AG09309 (cell line): ENCODE measurements around the gene PLEKHO2.

Source experiments
- DNase-seq: peaks from one replicate; pipeline ENCODE4 v3.0.0-alpha.2; 2010; ENCODE audit warnings: low read depth
- H3K4me3 ChIP-seq: 2 replicates; pipeline ENCODE4 v1.5.1; 2011; ENCODE audit warnings: mild to moderate bottlenecking, low read depth, low read length, moderate library complexity; ENCODE audit not compliant: control insufficient read depth
- TF ChIP-seq, protein P1 (sequence below): IDR thresholded peaks from 2 replicates; pipeline ENCODE4 v1.5.1; 2011; ENCODE audit warnings: mild to moderate bottlenecking, low read depth, low read length, inconsistent platforms; ENCODE audit not compliant: insufficient read depth, control insufficient read depth; ENCODE audit errors: missing control alignments

The PLEKHO2 gene

DNA sequence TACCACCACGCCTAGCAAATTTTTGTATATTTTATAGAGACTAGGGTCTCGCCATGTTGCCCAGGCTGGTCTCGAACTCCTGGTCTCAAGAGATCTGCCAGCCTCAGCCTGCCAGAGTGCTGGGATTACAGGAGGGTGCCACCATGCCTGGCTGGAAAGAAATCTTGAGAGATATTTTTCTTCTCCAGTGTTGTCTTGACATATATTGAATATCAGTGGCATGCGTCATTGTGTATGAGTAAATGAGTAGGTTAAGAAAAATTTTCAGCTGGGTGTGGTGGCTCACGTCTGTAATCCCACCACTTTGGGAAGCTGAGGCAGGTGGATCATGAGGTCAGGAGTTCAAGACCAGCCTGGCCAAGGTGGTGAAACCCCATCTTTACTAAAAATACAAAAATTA, 12.7 kb upstream of the PLEKHO2 start:
- DNase-seq: no peak
- TF ChIP-seq, protein P1, sequence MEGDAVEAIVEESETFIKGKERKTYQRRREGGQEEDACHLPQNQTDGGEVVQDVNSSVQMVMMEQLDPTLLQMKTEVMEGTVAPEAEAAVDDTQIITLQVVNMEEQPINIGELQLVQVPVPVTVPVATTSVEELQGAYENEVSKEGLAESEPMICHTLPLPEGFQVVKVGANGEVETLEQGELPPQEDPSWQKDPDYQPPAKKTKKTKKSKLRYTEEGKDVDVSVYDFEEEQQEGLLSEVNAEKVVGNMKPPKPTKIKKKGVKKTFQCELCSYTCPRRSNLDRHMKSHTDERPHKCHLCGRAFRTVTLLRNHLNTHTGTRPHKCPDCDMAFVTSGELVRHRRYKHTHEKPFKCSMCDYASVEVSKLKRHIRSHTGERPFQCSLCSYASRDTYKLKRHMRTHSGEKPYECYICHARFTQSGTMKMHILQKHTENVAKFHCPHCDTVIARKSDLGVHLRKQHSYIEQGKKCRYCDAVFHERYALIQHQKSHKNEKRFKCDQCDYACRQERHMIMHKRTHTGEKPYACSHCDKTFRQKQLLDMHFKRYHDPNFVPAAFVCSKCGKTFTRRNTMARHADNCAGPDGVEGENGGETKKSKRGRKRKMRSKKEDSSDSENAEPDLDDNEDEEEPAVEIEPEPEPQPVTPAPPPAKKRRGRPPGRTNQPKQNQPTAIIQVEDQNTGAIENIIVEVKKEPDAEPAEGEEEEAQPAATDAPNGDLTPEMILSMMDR: no peak
- H3K4me3 ChIP-seq: no peak overlapping the region

DNA sequence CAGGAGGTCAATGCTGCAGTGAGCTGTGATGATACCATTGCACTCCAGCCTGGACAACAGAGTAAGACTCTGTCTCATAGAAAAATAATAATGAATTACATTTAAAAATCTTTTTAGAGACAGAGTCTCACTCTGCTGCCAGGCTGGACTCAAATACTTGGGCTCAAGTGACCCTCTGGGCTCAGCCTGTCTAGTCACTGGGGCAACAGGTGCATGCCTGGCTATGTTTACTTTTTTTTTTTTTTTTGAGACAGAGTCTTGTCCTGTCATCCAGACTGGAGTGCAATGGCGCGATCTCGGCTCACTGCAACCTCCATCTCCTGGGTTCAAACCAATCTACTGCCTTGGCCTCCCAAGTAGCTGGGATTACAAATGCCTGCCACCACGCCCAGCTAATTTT, 8.0 kb upstream of the PLEKHO2 start:
- DNase-seq: no peak
- TF ChIP-seq, protein P1: no peak
- no peak overlapping the region for H3K4me3 ChIP-seq

DNA sequence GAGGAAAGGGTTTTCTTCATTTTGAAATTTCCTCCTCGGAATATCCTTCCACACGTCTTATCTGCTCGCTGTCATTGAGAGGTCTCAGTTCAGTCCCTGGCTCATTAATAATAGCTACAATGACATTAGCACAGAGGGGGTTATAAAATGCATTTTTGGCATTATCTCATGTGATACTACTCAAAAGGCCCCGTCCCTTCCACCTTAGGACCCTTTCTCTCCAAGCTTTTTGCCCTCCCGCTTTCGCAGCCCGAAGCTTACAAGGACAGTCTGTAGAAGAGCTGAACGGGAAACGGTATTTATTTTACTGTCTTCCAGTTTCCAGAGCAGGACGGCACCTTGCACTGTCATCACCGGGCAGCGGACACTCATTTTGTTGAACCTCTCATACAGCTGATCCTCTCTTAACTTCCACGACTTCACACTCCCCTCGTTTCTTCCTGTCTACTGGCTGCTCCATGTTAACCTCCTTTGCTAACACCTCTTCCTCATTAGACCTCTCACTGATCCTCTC, 5.6 kb upstream of the PLEKHO2 start:
- TF ChIP-seq, protein P1: no peak
- H3K4me3 ChIP-seq: no peak overlapping the region
- DNase-seq: no peak

DNA sequence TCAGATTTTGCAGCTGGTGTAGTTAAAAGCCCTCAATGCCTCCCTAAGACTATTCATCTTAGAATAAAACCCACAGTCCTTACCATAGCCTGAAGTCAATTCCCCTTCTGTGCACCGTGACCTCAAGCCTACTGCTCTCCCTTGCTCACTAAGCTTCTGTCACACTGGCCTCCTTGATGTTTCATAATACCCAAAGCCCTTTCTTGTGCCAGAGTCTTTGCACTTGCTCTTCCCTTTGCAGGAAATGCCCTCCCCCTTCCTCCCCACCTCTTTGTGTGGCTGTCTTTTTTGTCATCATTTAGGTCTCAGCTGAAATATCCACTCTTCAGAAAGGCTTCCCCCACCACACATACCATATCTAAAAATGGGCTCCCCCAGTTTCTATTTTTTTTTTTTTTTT, 4.2 kb upstream of the PLEKHO2 start:
- DNase-seq: no peak
- TF ChIP-seq, protein P1: no peak
- no peak overlapping the region for H3K4me3 ChIP-seq

DNA sequence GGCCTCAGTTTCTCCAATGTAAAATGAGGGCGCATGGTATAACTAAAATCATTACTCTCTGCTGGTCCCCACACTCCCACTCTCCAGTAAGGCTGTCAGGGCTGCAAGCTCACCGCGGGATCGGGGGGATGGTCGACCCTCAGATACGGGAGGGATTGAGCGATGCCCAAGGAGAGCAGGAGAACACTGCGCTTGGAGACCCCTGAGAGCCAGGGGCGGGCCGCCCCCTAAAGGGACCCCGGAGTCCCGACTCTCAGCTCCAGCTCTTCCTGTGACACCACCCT, 713 bp upstream of the PLEKHO2 start:
- TF ChIP-seq, protein P1: no peak
- DNase-seq: no peak
- H3K4me3 ChIP-seq: peak overlapping the region; percentile 89

DNA sequence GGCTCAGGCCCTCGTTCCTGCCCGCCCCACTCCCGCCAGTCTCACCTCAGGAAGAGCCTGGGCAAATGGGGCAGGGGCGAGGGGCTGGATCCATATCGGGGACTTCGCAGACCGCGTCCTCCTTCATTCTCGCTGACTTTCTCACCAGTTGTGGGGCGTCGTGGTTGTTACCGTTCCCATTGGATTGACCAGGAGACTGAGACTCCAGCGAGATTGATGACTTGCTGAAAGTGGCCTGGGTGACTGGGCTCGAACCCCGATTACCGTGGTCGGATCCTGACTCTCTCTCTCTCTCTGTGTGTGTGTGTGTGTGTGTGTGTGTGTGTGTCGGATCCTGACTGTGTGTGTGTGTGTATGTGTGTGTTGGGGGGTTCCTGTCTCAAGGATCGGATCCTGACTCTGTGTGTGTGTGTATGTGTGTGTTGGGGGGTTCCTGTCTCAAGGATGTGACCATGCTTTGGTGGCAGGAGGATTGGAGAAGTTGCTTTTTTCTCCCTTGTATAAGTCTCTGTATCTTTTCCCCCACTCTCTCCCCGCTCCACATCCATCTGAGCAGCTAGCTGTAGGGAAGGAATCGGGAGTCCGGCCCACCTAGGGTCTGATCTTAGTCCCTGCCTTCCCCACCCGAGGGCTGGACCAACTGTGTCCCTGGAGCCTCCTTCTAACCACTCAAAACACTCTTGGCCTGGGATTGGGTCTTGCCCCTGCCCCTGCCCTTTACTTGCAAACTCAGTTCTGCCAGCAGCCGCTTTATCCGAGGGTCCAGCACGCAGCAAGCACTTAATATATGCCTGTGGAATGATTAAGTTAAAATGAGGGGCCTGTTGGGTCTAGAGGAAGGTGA, 603 bp downstream of the PLEKHO2 start:
- TF ChIP-seq, protein P1: no peak
- no peak for DNase-seq
- H3K4me3 ChIP-seq: peak overlapping the region; percentile 89
